ENCODE results near the gene SAMD5.

- TF ChIP-seq, protein P1, sequence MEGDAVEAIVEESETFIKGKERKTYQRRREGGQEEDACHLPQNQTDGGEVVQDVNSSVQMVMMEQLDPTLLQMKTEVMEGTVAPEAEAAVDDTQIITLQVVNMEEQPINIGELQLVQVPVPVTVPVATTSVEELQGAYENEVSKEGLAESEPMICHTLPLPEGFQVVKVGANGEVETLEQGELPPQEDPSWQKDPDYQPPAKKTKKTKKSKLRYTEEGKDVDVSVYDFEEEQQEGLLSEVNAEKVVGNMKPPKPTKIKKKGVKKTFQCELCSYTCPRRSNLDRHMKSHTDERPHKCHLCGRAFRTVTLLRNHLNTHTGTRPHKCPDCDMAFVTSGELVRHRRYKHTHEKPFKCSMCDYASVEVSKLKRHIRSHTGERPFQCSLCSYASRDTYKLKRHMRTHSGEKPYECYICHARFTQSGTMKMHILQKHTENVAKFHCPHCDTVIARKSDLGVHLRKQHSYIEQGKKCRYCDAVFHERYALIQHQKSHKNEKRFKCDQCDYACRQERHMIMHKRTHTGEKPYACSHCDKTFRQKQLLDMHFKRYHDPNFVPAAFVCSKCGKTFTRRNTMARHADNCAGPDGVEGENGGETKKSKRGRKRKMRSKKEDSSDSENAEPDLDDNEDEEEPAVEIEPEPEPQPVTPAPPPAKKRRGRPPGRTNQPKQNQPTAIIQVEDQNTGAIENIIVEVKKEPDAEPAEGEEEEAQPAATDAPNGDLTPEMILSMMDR (IDR thresholded peaks at IDR 0.05; ENCODE audit: poor library complexity), result no peak
- TF ChIP-seq EZH2 (IDR thresholded peaks at IDR 0.05; ENCODE audit: borderline replicate concordance), result no peak
These were observed 2.6 kb downstream of the SAMD5 start for GRCh38 chr6:147510929-147511590.

Data from hepatocyte (in vitro differentiated cells).